GM18511 (cell line): ENCODE results near the gene EIF4EBP2.

Source experiments
- ATAC-seq: cut with Tn5 transposase; IDR thresholded peaks from one replicate; pipeline ENCODE4 v1.9.1; 2021; ENCODE audit warnings: mild to moderate bottlenecking, moderate library complexity; ENCODE audit not compliant: unreplicated experiment

Gene EIF4EBP2, protein sequence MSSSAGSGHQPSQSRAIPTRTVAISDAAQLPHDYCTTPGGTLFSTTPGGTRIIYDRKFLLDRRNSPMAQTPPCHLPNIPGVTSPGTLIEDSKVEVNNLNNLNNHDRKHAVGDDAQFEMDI

GRCh38 chr10:70404036-70404786, at the start of gene EIF4EBP2:
Gene EIF4EBP2, plus strand, starts transcription at chr10:70404145. Its CDS starts 257 bp downstream, at chr10:70404402.
- peak; percentile 85 for ATAC-seq

DNA sequence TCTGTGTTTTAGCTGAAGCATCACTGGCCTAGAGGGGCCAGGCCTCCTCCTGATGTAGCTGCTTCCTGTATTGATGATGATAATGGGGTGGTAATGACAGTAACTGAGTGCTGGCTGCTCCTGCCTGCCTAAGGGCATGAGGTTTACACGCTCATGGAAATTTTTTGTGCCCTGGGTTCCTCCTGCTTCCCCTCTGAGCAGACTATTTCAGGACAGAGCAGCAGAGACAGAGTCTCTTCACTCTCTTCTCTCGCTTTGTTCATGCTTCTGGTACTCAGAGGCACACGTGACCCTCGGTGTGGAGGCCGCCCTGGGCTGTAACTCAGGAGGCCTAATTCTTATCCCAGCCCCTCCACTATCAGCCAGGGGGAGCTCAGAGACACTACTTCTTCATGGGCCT, 49.4 kb upstream of the EIF4EBP2 start:
- ATAC-seq: no peak

GRCh38 chr10:70355051-70356021, 48.6 kb upstream of the EIF4EBP2 start:
- peak; percentile 83 for ATAC-seq

DNA sequence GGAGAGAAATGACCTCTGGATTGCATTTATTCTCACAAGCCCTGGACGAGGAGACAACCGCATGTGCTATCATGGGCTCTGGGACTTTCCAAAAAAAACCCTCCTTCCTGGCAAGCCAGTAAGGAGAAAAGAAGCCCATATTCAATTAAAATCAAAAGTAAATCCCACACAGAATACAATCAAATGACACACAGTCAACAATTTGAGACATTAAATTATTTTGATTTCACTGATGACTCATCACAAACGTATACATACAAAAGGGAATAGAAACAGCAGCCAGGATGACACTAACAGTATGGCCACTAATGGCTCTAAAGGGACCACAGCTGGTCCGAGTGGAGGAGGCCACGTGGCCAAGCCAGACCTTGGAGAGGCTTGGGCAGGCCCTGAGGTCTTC, 46.4 kb upstream of the EIF4EBP2 start:
- no peak for ATAC-seq

GRCh38 chr10:70358446-70358845, 45.5 kb upstream of the EIF4EBP2 start:
- no peak for ATAC-seq

GRCh38 chr10:70359017-70359550, 44.9 kb upstream of the EIF4EBP2 start:
- no peak for ATAC-seq

- no peak for ATAC-seq
Measured at GRCh38 chr10:70360215-70360614, 43.7 kb upstream of the EIF4EBP2 start.

DNA sequence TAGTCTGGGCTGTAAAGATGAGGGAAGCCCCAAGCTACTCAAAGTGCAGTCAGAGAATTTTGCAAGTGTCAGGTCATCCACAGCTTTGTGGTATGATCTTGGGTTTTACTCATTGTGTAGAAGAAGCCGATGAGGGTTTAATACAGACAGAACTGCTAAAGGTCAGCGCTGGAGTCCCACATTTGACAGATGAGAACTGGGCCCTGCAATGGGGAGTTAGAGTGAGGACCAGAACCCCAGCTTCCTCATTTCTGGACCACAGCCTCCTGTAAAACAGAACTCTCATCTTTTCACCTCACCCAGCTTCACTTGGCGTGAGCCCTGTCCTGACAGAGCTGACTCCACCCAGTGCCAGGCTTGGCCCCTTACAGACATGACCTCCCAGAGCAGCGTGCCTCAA, 41.6 kb upstream of the EIF4EBP2 start:
- no peak for ATAC-seq

DNA sequence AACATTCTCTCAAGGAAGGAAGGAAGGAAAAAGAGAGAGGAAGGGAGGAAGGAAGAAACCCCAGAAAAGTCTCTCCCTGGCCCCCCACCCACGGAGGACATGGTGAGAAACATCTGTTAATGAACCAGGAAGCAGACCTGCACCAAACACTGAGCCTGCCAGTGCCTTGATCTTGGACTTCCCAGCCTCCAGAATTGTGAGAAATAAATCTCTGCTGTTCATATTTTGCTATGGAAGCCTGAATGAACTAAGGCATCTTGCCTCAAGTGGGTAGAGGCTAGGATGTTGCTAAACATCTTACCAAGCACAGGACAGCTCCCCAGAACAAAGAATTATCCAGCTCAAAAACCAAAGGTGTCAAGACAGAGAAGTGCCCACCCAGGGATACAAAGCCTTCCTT, 40.7 kb upstream of the EIF4EBP2 start:
- ATAC-seq: no peak

GRCh38 chr10:70363971-70364771, 39.8 kb upstream of the EIF4EBP2 start:
- peak; percentile 89 for ATAC-seq

DNA sequence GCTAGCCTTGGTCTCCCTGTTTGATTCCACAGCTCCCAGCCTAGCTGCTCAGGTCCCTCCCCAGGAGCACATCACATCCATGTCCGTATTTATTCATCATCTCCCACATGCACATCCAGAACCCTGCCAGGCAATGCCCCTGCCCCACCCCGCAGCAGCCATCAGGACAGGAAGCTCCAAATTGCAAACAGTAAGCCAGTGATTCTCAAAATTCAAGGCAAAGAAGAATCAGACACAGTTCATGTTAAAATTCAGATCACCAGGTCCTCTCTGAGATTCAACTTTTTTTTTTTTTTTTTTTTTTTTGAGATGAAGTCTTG, 39.2 kb upstream of the EIF4EBP2 start:
- no peak for ATAC-seq

- ATAC-seq: no peak
Measured at GRCh38 chr10:70367195-70367796, 36.6 kb upstream of the EIF4EBP2 start.

- ATAC-seq: no peak
Measured at GRCh38 chr10:70368774-70369482, 35.0 kb upstream of the EIF4EBP2 start.

DNA sequence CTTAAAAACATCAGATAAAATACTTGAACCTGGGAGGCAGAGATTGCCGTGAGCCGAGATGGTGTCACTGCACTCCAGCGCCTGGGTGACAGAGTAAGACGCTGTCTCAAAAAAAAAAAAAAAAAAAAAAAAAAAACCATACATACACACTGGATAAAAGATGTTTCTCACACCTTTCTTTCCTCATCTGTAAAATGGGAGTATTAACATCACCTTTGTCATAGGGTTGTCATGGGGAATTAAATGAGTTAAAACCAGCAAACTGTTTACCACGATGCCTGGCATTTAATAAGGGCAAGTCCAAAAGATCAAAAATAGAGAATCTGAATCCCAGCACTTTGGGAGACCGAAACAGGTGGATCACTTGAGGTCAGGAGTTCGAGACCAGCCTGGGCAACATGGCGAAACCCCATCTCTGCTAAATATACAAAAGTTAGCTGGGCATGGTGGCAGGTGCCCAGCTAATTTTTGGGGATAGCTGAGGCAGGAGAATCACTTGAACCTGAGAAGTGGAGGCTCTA, 34.4 kb upstream of the EIF4EBP2 start:
- ATAC-seq: no peak

GRCh38 chr10:70370766-70371165, 33.2 kb upstream of the EIF4EBP2 start:
- no peak for ATAC-seq

DNA sequence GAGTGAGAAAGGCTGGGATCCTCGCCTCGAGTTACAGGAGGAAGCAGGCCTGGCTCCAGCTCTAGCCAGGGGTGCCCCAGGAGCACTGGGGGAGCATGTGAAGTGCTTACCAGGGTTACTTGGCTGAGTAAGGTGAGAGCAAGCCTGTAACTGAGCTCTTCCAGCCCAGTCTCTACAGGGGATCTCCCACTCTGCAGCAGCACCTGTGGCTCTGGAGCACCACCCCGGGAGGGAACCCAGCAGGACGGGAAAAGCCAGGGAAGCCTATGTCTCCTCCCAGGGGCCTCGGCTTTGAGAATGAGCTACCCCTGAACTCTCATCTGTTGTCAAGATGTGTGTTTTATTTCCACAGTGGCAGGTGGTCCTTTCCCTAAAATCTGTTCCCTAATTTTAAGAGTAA, 32.1 kb upstream of the EIF4EBP2 start:
- ATAC-seq: no peak

GRCh38 chr10:70374775-70375614, 28.9 kb upstream of the EIF4EBP2 start:
- no peak for ATAC-seq
